HepG2 (cell line): Measurements from ENCODE around the gene CRIP1. TPM values are rescaled to one million over a fixed set of nuclear protein-coding genes. Genes with fewer than 3 reads are reported as not detected.

Experiments
- ATAC-seq: fragments of 200-7000 bp; cut with Tn5 transposase; 3 replicates; pipeline ENCODE4 v1.9.1; 2020; ENCODE audit warnings: mild to moderate bottlenecking, moderate library complexity
- BruUV-seq: library from RNA; stranded (reverse); fragments of 400-500 nt; replicated peaks from 2 replicates; lab custom pipeline; 2021; lab: Mats Ljungman, UMichigan
- CTCF ChIA-PET: fragments of 300-600 bp; formaldehyde crosslinking; extraction: SDS; loops from one replicate; lab custom pipeline; 2021; ENCODE audit warnings: low total read pairs, inconsistent platforms, low intra/inter-chr PET ratio; lab: Yijun Ruan, JAX
- POLR2A ChIA-PET: fragments of 350-600 bp; sonication (Branson Sonifier 250); formaldehyde crosslinking; loops from one replicate; lab custom pipeline; 2020; ENCODE audit warnings: antibody characterized with exemption, inconsistent platforms; lab: Yijun Ruan, JAX
- DNase-seq: peaks from one replicate; pipeline ENCODE4 v3.0.0-alpha.2; 2015; ENCODE audit warnings: low spot score
- FAIRE-seq: peaks from 3 replicates; lab custom pipeline; 2011; peaks lifted over from hg19 to GRCh38; lab: Jason Lieb, UNC
- H2AFZ ChIP-seq: one replicate; pipeline ENCODE4 v1.6.1; 2011; ENCODE audit warnings: low read length, inconsistent platforms
- H3K27ac ChIP-seq: fragments of 300-600 bp; 3 replicates; pipeline ENCODE4 v1.8.0; 2011; ENCODE audit warnings: mixed run types, mild to moderate bottlenecking, mixed read lengths, low read length, inconsistent platforms; ENCODE audit not compliant: insufficient read depth; ENCODE audit errors: extremely low read length
- H3K27me3 ChIP-seq, 2 experiments: fragments of 200-600 bp in 1 of 2; 2 replicates in 1 of 2; 3 replicates in 1 of 2; pipeline versions ENCODE4 v1.6.0 to v1.8.0; 2011; ENCODE audit warnings: low read length in 2 of 2, mild to moderate bottlenecking in 2 of 2, moderate library complexity in 2 of 2, inconsistent platforms in 1 of 2; ENCODE audit not compliant: insufficient read depth in 2 of 2, control insufficient read depth in 1 of 2
- H3K36me3 ChIP-seq, 2 experiments: fragments of 200-600 bp in 1 of 2; replicated peaks in 1 of 2; 2 replicates in 1 of 2; 3 replicates in 1 of 2; pipeline versions ENCODE4 v1.5.1 to v1.8.0; 2011; ENCODE audit warnings: low read length in 2 of 2, inconsistent platforms in 1 of 2; ENCODE audit not compliant: insufficient read depth in 2 of 2, control insufficient read depth in 1 of 2
- H3K4me1 ChIP-seq: 2 replicates; pipeline ENCODE4 v1.5.1; 2012; ENCODE audit warnings: low read length, inconsistent platforms; ENCODE audit not compliant: insufficient read depth
- H3K4me2 ChIP-seq: 2 replicates; pipeline ENCODE4 v1.6.0; 2011; ENCODE audit warnings: low read depth, low read length, inconsistent platforms
- H3K4me3 ChIP-seq, 3 experiments: fragments of 200-600 bp in 1 of 3; sonication (generic), shearing (Covaris generic) in 1 of 3; replicated peaks in 1 of 3; 2 replicates each; pipeline ENCODE4 v1.5.1; 2011 to 2016; ENCODE audit warnings: low read length in 3 of 3, inconsistent platforms in 2 of 3, low read depth in 2 of 3, mild to moderate bottlenecking in 2 of 3, control low read depth in 1 of 3, mixed read lengths in 1 of 3; ENCODE audit not compliant: insufficient read depth in 1 of 3
- H3K79me2 ChIP-seq: one replicate; pipeline ENCODE4 v1.6.1; 2011; ENCODE audit warnings: low read length, inconsistent platforms; ENCODE audit not compliant: insufficient read depth
- H3K9ac ChIP-seq: 2 replicates; pipeline ENCODE4 v1.6.0; 2011; ENCODE audit warnings: mild to moderate bottlenecking, low read depth, low read length, inconsistent platforms; ENCODE audit not compliant: insufficient read depth
- H3K9me3 ChIP-seq: 2 replicates; pipeline ENCODE4 v1.5.1; 2012; ENCODE audit warnings: mild to moderate bottlenecking, low read length
- H4K20me1 ChIP-seq: 2 replicates; pipeline ENCODE4 v1.6.0; 2011; ENCODE audit warnings: inconsistent platforms, mild to moderate bottlenecking, low read length, moderate library complexity; ENCODE audit not compliant: insufficient read depth
- AGO2 ChIP-seq: fragments of 200-400 bp; formaldehyde crosslinking; optimal IDR thresholded peaks from 2 replicates; pipeline ENCODE3; 2017; ENCODE audit warnings: mild to moderate bottlenecking, low read depth, low read length, moderate library complexity
- MTA3 ChIP-seq: sonication (generic); formaldehyde crosslinking; IDR thresholded peaks from 2 replicates; pipeline ENCODE4 v1.4.0; 2020; ENCODE audit warnings: missing genetic modification reagents
- SP1 ChIP-seq, 2 experiments: fragments of 450-650 bp in 1 of 2; sonication (generic) in 1 of 2; formaldehyde crosslinking in 1 of 2; IDR thresholded peaks; 2 replicates each; pipeline versions ENCODE4 v1.4.0 to v1.6.1; 2016 to 2020; ENCODE audit warnings: missing genetic modification reagents in 1 of 2
- ZNF253 ChIP-seq: sonication (generic); formaldehyde crosslinking; IDR thresholded peaks from 2 replicates; pipeline ENCODE4 v1.8.0; 2022; ENCODE audit warnings: mild to moderate bottlenecking, missing genetic modification reagents, borderline replicate concordance
- ZNF605 ChIP-seq: sonication (generic); formaldehyde crosslinking; IDR thresholded peaks from 2 replicates; pipeline ENCODE4 v1.8.0; 2022; ENCODE audit warnings: mild to moderate bottlenecking, missing genetic modification reagents
- ZNF775 ChIP-seq: sonication (generic); formaldehyde crosslinking; IDR thresholded peaks from 2 replicates; pipeline ENCODE4 v1.4.0; 2020; ENCODE audit warnings: missing genetic modification reagents, mild to moderate bottlenecking, moderate library complexity, borderline replicate concordance
- ZNF878 ChIP-seq: sonication (generic); formaldehyde crosslinking; IDR thresholded peaks from 2 replicates; pipeline ENCODE4 v1.8.1; 2023; ENCODE audit warnings: mild to moderate bottlenecking, missing genetic modification reagents, moderate library complexity
- WGBS: methylation state at CpG from one replicate; pipeline ENCODE4 v1.1.6; 2017; ENCODE audit warnings: low lambda C conversion rate; 5-methylcytosine and 5-hydroxymethylcytosine counted together
- in situ Hi-C: cut with HindIII; loops from 2 replicates; pipeline ENCODE4 v1.10.0; 2017; ENCODE audit warnings: low pct_unique_long_range_greater_than_20kb; ENCODE audit not compliant: extremely low pct_ligation_motif_present
- intact Hi-C: fragments of 100-400 bp; cut with micrococcal nuclease; formaldehyde crosslinking; loops from one replicate; pipeline ENCODE4 v1.10.0; 2022; ENCODE audit not compliant: unreplicated experiment
- polyA plus RNA-seq, 8 experiments: library from polyadenylated mRNA; depleted of rRNA in 3 of 8; stranded (reverse) in 7 of 8; unstranded in 1 of 8; fragments of >200 nt; fragmentation: Illumina TruSeq in 4 of 8; extraction: Trizol in 4 of 8; gene quantifications; 2 replicates each; pipeline versions ENCODE4 v1.2.1 to v1.2.3, GENCODE V29; 2011 to 2016; ENCODE audit warnings: low read depth in 4 of 8, missing spikeins in 1 of 8, mixed read lengths in 1 of 8; ENCODE audit not compliant: insufficient read depth in 1 of 8
- total RNA-seq, 5 experiments: library from RNA; depleted of rRNA; stranded (reverse); fragments of >200 nt; fragmentation: Illumina TruSeq; extraction: Trizol; gene quantifications; 2 replicates each; pipeline ENCODE4 v1.2.3, GENCODE V29; 2016; ENCODE audit warnings: low read depth in 1 of 5

Gene CRIP1
- total and polyA plus RNA-seq, 2 of the 13 experiments (the other 11 are each of a cell fraction or from before 2014, with no cell fraction given) = 53.9 to 59.5 TPM

DNA sequence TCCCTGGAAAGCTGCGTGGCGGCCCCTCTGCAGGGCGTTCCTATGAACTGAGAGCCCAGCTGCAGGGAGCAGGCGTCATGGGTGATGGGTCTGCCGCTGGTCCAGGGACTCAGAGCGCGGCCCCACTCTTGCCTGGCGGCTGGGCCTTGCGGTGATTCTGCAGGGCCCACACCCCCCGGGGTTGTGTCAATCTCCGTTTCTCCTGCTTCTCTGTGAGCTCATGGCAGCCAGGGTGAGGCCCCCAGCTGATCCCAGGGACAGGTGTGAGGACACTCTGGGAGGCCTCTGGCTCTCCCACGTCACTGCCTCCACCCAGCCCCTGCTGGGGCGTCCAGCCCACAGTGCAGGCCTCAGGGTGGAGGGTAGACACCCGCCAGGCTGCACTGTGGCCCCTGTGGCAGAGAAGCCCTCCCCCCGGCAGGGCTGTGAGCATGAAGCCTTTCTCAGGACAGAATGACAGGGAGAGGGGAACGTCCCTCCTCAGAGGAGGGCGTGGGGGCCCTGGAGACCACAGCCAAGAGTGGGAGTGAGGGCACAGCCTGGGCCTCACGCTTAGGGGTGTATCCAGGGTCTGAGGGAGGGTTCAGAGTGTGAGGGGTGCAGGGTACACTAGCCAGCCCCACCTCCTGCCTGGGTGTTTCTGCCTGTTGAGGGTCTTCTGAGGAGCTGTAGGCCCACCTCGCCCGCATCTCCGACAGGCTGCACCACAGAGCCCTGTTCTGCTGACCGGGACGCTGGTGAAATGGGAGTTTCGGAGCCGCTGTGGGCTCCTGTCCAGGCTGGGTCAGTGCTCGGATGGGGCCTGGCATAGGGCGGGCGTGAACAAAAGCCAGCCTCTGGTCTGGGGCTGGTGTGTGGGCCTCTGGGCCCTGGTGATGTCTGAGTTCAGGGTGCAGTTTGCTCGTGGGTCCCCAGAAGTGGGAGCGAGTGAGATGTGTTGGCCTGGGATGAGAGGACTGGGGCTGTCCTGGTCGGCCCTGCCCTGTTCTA lies 38.7 kb upstream of the CRIP1 start:
- Histone ChIP-seq H2AFZ (no peak overlapping the region), H3K4me1 (peaks cover 14% of the 10 kb centered on the region), H3K79me2 (no peaks in the 10 kb centered on the region), H3K27ac (no peak overlapping the region), H3K4me3 (no peak overlapping the region), H3K27me3 (no peaks in the 10 kb centered on the region), H4K20me1 (no peaks in the 10 kb centered on the region), H3K9ac (no peak overlapping the region), H3K36me3 (peaks cover 14 to 34% of the 10 kb centered on the region in 2 experiments; a peak in 4 of 5 replicates), H3K4me2 (no peak overlapping the region), H3K9me3 (no peaks in the 10 kb centered on the region)
- intact Hi-C loops (no loop called here), in situ Hi-C loops (no loop called here)
- DNase-seq (no peak), ATAC-seq (peak; percentile 9), FAIRE-seq (no peak)
- BruUV-seq = no TSS peak
- CTCF ChIA-PET = interaction anchor here (0.7 to 1.6 kb wide), 3 partner anchors 38 to 80 kb away, joined by 3 to 13 read pairs (median 3); partner anchors contain the start of genes CRIP1 and TEDC1
- TF ChIP-seq SP1 (IDR thresholded peaks at IDR 0.05) (no peak), SP1 (CRISPR knock-in tag; IDR thresholded peaks at IDR 0.05) (no peak), AGO2 (peak; percentile 67), ZNF775 (CRISPR knock-in tag) (no peak), ZNF605 (CRISPR knock-in tag) (0 out of 2 replicates have a peak, but pooled peaks have one; percentile 24), ZNF878 (CRISPR knock-in tag) (no peak)
- WGBS = 91% methylated on average over 8 of the region's 31 CpGs
- POLR2A ChIA-PET = no interaction called here

- H4K20me1 ChIP-seq = no peaks in the 10 kb centered on the region
- no peak overlapping the region for H3K9ac ChIP-seq
- no TSS peak for BruUV-seq
- no peak overlapping the region for H3K4me2 ChIP-seq
- no peak overlapping the region for H3K27ac ChIP-seq
- ChIA-PET CTCF (interaction anchor here (0.7 to 1.6 kb wide), 4 partner anchors 37 to 80 kb away, joined by 3 to 13 read pairs (median 3); partner anchors contain the start of genes CRIP1 and TEDC1), POLR2A (no interaction called here)
- H3K79me2 ChIP-seq = no peaks in the 10 kb centered on the region
- in situ Hi-C loops = no loop called here
- WGBS = 95% methylated on average over 4 of the region's 16 CpGs
- peak; percentile 83 for ATAC-seq
- peak; percentile 20 for DNase-seq
- intact Hi-C loops = no loop called here
- H3K36me3 ChIP-seq = peaks cover 14 to 33% of the 10 kb centered on the region in 2 experiments; a peak in 4 of 5 replicates
- FAIRE-seq = no peak
- H3K4me1 ChIP-seq = peaks cover 14% of the 10 kb centered on the region
- no peak overlapping the region for H3K4me3 ChIP-seq
- no peaks in the 10 kb centered on the region for H3K9me3 ChIP-seq
- no peak overlapping the region for H2AFZ ChIP-seq
- H3K27me3 ChIP-seq = no peaks in the 10 kb centered on the region
- no peak for TF ChIP-seq ZNF253
- no peak for TF ChIP-seq MTA3 (CRISPR knock-in tag)
Observed at GRCh38 chr14:105448706-105449111, 38.0 kb upstream of the CRIP1 start.
